ENCODE results near the gene MOGAT3. TPM values are rescaled to one million over a fixed set of nuclear protein-coding genes. Genes with fewer than 3 reads are reported as not detected.

The MOGAT3 gene

Small RNA genes within 50 kb of the gene (small RNA-seq; reads per million reads assigned to genes)
- not detected for gene MIR4653 (ENCODE audit: insufficient read depth)

Measured in neuronal stem cell (in vitro differentiated cells).